GM12878 (cell line): Measurements from ENCODE around the gene KCNK4.

ENCODE experiments used
- CTCF ChIP-seq, 3 experiments: IDR thresholded peaks in 2 of 3; conservative IDR thresholded peaks in 1 of 3; 2 replicates each; pipeline ENCODE4 v1.5.1; 2011; ENCODE audit warnings: low read depth in 3 of 3, low read length in 3 of 3, mild to moderate bottlenecking in 3 of 3, control low read depth in 2 of 3, moderate library complexity in 2 of 3, inconsistent platforms in 1 of 3, mixed read lengths in 1 of 3; ENCODE audit not compliant: control insufficient read depth in 2 of 3, insufficient read depth in 1 of 3; ENCODE audit errors: extremely low read depth in 1 of 3
- KLF5 ChIP-seq: fragments of 450-650 bp; IDR thresholded peaks from 2 replicates; pipeline ENCODE4 v1.6.1; 2014; ENCODE audit warnings: mild to moderate bottlenecking; ENCODE audit not compliant: partially characterized antibody
- MXI1 ChIP-seq: fragments of 150-350 bp; IDR thresholded peaks from 2 replicates; pipeline ENCODE4 v1.6.1; 2011; ENCODE audit warnings: low read depth, mild to moderate bottlenecking, inconsistent platforms, low read length, improper control_type of control experiment
- NFIC ChIP-seq: IDR thresholded peaks from 2 replicates; pipeline ENCODE4 v1.6.1; 2012; ENCODE audit warnings: low read depth, mild to moderate bottlenecking, inconsistent platforms, low read length, moderate library complexity
- RCOR1 ChIP-seq: conservative IDR thresholded peaks from 2 replicates; pipeline ENCODE4 v1.6.1; 2012; ENCODE audit warnings: low read depth, low read length, improper control_type of control experiment
- SMC3 ChIP-seq: IDR thresholded peaks from 2 replicates; pipeline ENCODE4 v1.6.1; 2011; ENCODE audit warnings: low read length, improper control_type of control experiment, borderline replicate concordance
- SRF ChIP-seq, 2 experiments: IDR thresholded peaks; 2 replicates each; pipeline ENCODE4 v1.6.1; 2011; ENCODE audit warnings: low read depth in 2 of 2, low read length in 2 of 2, mild to moderate bottlenecking in 1 of 2, moderate library complexity in 1 of 2
- STAT3 ChIP-seq: IDR thresholded peaks from 2 replicates; pipeline ENCODE4 v1.6.1; 2011; ENCODE audit warnings: low read depth, low read length, improper control_type of control experiment

- TF ChIP-seq SMC3, result no peak
- no peak for TF ChIP-seq RCOR1
- no peak for TF ChIP-seq CTCF (IDR thresholded peaks at IDR 0.05 in 2 of 3, conservative IDR thresholded peaks at IDR 0.05 in 1 of 3; ENCODE audit: control insufficient read depth in 2 of 3, extremely low read depth in 1 of 3, insufficient read depth in 1 of 3, low read depth in 3 of 3, low read length in 3 of 3)
- TF ChIP-seq STAT3, result no peak
- TF ChIP-seq SRF (IDR thresholded peaks at IDR 0.05; ENCODE audit: low read depth in 2 of 2, low read length in 2 of 2), result no peak
- no peak for TF ChIP-seq KLF5
- no peak for TF ChIP-seq MXI1
- TF ChIP-seq NFIC, result no peak
These were observed 23.7 kb upstream of the KCNK4 start for GRCh38 chr11:64267207-64267945.
